GM03348 (cell line): Measurements from ENCODE around the gene HOXA10.

Experiments used
- DNase-seq: peaks from one replicate; pipeline ENCODE4 v3.0.0; 2012; ENCODE audit warnings: low spot score

The HOXA10 gene

GRCh38 chr7:27154901-27155815, 19.0 kb downstream of the HOXA10 start:
- DNase-seq, result no peak

GRCh38 chr7:27154369-27154768, 19.8 kb downstream of the HOXA10 start:
- no peak for DNase-seq

- no peak for DNase-seq
These were observed 20.6 kb downstream of the HOXA10 start for GRCh38 chr7:27153526-27153925.

- DNase-seq, result no peak
These were observed 21.2 kb downstream of the HOXA10 start for GRCh38 chr7:27152816-27153442.

- peak; percentile 78 for DNase-seq
These were observed 21.9 kb downstream of the HOXA10 start, which contains the start of gene HOXA3 for GRCh38 chr7:27151931-27152815. HOXA3 (minus strand) TSS chr7:27152583; CDS start chr7:27110640, 41,943 bp downstream.

GRCh38 chr7:27151341-27151930, 22.7 kb downstream of the HOXA10 start:
- DNase-seq, result no peak

GRCh38 chr7:27150568-27151340, 23.4 kb downstream of the HOXA10 start:
- DNase-seq, result peak; percentile 91

- DNase-seq, result no peak
These were observed 24.1 kb downstream of the HOXA10 start for GRCh38 chr7:27149842-27150567.

GRCh38 chr7:27148756-27149641, 25.1 kb downstream of the HOXA10 start:
- peak; percentile 42 for DNase-seq

- peak; percentile 54 for DNase-seq
These were observed 25.9 kb downstream of the HOXA10 start for GRCh38 chr7:27148031-27148755.

GRCh38 chr7:27147199-27148030, 26.7 kb downstream of the HOXA10 start, which contains the start of gene HOXA6:
HOXA6 (minus strand) TSS chr7:27147774; CDS start chr7:27147749, 25 bp downstream.
- DNase-seq, result peak; percentile 82

- no peak for DNase-seq
These were observed 27.5 kb downstream of the HOXA10 start for GRCh38 chr7:27146491-27147198.

GRCh38 chr7:27145914-27146412, 28.2 kb downstream of the HOXA10 start:
- DNase-seq, result no peak

GRCh38 chr7:27145165-27145913, 28.8 kb downstream of the HOXA10 start:
- DNase-seq, result no peak

GRCh38 chr7:27144781-27145164, 29.3 kb downstream of the HOXA10 start:
- no peak for DNase-seq
